ENCODE measurements around the gene ZACN.

DNA sequence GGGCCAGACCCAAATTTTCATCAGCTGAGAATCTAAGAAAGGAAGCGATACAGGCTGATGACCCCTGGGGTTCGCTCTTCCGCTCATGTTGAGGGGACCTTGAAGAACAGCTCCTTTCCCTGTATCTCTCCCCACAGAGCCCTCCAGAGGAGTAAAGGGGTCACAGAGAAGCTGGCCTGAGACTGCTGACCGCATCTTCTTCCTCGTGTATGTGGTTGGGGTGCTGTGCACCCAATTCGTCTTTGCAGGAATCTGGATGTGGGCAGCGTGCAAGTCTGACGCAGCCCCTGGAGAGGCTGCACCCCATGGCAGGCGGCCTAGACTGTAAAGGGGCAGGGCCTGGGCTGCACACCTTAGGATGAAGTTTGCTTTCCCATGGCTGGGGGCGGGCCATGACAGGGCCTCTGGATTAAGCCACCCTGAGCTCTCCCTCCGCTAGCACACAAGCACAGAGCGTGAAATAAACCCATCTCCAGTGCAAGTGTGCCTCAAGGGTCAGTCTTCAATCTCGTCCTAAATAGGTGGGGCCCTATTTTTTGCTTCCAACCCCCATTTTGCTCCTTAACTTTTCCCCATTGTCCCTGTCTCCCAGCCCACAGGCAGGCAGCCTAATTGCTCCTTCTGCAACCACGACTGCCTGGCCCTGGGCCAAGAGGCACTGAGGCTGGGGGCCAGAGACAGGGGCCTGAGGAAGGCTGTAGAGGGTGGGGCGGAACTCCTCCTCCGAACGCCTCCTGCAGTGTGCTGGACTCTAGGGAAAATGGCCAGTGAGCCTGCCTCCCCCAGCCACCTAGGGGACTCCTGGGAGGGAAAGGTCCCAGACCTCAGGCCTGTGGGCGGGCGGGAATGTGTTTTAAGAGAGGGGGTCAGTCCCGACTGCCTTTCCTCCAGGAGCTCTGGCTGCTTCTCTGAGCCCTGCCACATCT lies 3.6 kb downstream of the ZACN start:
- no peak for TF ChIP-seq CTCF (IDR thresholded peaks at IDR 0.05; ENCODE audit: low read length)
- TF ChIP-seq EZH2 (optimal IDR thresholded peaks at IDR 0.05; ENCODE audit: low read depth, low read length): no peak

Measured in MM.1S (cell line).